Endodermal cell (in vitro differentiated cells): ENCODE results near the gene DNAH1. TPM values are rescaled to one million over a fixed set of nuclear protein-coding genes. Genes with fewer than 3 reads are reported as not detected.
"Not testable (repeated sequence)": the region's sequence is repeated elsewhere in the genome, so short reads cannot be mapped to it uniquely, and the experiment has no call there.

Source experiments
- DNase-seq: peaks from one replicate; pipeline ENCODE4 v3.0.0-alpha.2; 2017
- H3K27ac ChIP-seq: 2 replicates; pipeline ENCODE4 v1.5.1; 2013; ENCODE audit warnings: mild to moderate bottlenecking, low read depth, low read length, moderate library complexity
- H3K27me3 ChIP-seq: 2 replicates; pipeline ENCODE4 v1.6.1; 2013; ENCODE audit warnings: mild to moderate bottlenecking, low read length, moderate library complexity; ENCODE audit not compliant: insufficient read depth, control insufficient read depth, poor library complexity, severe bottlenecking
- H3K36me3 ChIP-seq: 2 replicates; pipeline ENCODE4 v1.7.0; 2013; ENCODE audit warnings: mild to moderate bottlenecking, low read length, moderate library complexity; ENCODE audit not compliant: control insufficient read depth, insufficient read depth
- H3K4me1 ChIP-seq: one replicate; pipeline ENCODE4 v1.7.0; 2013; ENCODE audit warnings: low read length; ENCODE audit not compliant: control insufficient read depth, insufficient read depth
- H3K4me3 ChIP-seq: 2 replicates; pipeline ENCODE4 v1.5.1; 2013; ENCODE audit warnings: mild to moderate bottlenecking, low read length, moderate library complexity
- H3K9ac ChIP-seq: 2 replicates; pipeline ENCODE4 v1.6.1; 2013; ENCODE audit warnings: mild to moderate bottlenecking, low read length, moderate library complexity; ENCODE audit not compliant: poor library complexity, severe bottlenecking; ENCODE audit errors: extremely low read depth
- H3K9me3 ChIP-seq: 2 replicates; pipeline ENCODE4 v1.6.1; 2013; ENCODE audit warnings: mild to moderate bottlenecking, low read length, moderate library complexity; ENCODE audit not compliant: control insufficient read depth
- H3K27ac Mint-ChIP-seq: 2 replicates; pipeline ENCODE4 v1.8.0; 2020; ENCODE audit warnings: mixed read lengths
- H3K27me3 Mint-ChIP-seq: 2 replicates; pipeline ENCODE4 v1.8.0; 2021; ENCODE audit warnings: mild to moderate bottlenecking, mixed read lengths; ENCODE audit not compliant: insufficient read depth
- H3K36me3 Mint-ChIP-seq: 2 replicates; pipeline ENCODE4 v1.8.0; 2020; ENCODE audit warnings: low read depth, mixed read lengths
- H3K4me1 Mint-ChIP-seq: 2 replicates; pipeline ENCODE4 v1.8.0; 2020; ENCODE audit warnings: mixed read lengths
- H3K4me3 Mint-ChIP-seq: 2 replicates; pipeline ENCODE4 v1.8.0; 2020; ENCODE audit warnings: mild to moderate bottlenecking, moderate library complexity, mixed read lengths
- H3K9me3 Mint-ChIP-seq: 2 replicates; pipeline ENCODE4 v1.8.0; 2020; ENCODE audit warnings: mild to moderate bottlenecking, mixed read lengths
- WGBS, 2 experiments: methylation state at CpG; one replicate each; pipeline versions ENCODE4 v1.1.5 to v1.1.7; 2013; ENCODE audit warnings: missing lambda C conversion rate in 2 of 2, mixed read lengths in 1 of 2; ENCODE audit not compliant: insufficient coverage in 1 of 2, insufficient read length in 1 of 2; 5-methylcytosine and 5-hydroxymethylcytosine counted together
- total RNA-seq, 2 donors: library from RNA; stranded (reverse); fragmentation: NEBNext Ultra II Directional in 1 of 2; extraction: Animal tissue kit (Norgen Biotek cat#: 25700) in 1 of 2; gene quantifications; 2 replicates in 1 of 2; 3 replicates in 1 of 2; pipeline ENCODE4 v1.2.1, GENCODE V29; 2021
- TF ChIP-seq, protein P1 (sequence below): fragments of 200-600 bp; sonication (generic); conservative IDR thresholded peaks from 2 replicates; pipeline ENCODE4 v1.5.0; 2021; ENCODE audit warnings: antibody characterized with exemption, mild to moderate bottlenecking

DNAH1 gene
- total RNA-seq, 2 donors from 2014 or later: 4.9 to 5.5 TPM

DNA sequence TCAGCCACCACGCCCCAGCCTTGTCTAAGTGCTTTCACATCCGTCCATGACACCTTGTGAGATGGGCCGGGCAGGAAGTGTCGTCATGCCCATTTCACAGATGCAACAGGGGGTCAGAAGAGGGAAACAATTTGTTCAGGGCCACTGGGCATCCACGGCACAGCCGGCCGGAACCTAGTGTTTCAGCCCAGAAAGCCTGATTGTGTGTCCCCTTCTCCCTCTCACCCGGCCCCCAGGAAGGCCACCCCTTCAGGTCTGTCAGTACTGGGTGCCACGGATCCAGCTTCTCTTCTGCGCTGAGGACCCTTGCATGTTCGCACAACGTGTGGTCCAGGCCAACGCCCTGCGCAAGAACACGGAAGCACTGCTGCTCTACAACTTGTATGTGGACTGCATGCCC, 15.8 kb downstream of the DNAH1 start:
- no peaks in the 10 kb centered on the region for H3K36me3 ChIP-seq
- H3K4me1 Mint-ChIP-seq: no peaks in the 10 kb centered on the region
- no peaks in the 10 kb centered on the region for H3K4me1 ChIP-seq
- no peak overlapping the region for H3K27ac Mint-ChIP-seq
- H3K9me3 Mint-ChIP-seq: no peaks in the 10 kb centered on the region
- H3K4me3 Mint-ChIP-seq: no peak overlapping the region
- no peak overlapping the region for H3K27ac ChIP-seq
- 93 to 96% methylated on average over 8 to 15 of the region's 15 CpGs for WGBS, 2 experiments
- H3K4me3 ChIP-seq: no peak overlapping the region
- no peaks in the 10 kb centered on the region for H3K9me3 ChIP-seq
- H3K9ac ChIP-seq: no peak overlapping the region
- DNase-seq: no peak
- H3K27me3 ChIP-seq: no peaks in the 10 kb centered on the region
- H3K27me3 Mint-ChIP-seq: no peaks in the 10 kb centered on the region
- TF ChIP-seq, protein P1, sequence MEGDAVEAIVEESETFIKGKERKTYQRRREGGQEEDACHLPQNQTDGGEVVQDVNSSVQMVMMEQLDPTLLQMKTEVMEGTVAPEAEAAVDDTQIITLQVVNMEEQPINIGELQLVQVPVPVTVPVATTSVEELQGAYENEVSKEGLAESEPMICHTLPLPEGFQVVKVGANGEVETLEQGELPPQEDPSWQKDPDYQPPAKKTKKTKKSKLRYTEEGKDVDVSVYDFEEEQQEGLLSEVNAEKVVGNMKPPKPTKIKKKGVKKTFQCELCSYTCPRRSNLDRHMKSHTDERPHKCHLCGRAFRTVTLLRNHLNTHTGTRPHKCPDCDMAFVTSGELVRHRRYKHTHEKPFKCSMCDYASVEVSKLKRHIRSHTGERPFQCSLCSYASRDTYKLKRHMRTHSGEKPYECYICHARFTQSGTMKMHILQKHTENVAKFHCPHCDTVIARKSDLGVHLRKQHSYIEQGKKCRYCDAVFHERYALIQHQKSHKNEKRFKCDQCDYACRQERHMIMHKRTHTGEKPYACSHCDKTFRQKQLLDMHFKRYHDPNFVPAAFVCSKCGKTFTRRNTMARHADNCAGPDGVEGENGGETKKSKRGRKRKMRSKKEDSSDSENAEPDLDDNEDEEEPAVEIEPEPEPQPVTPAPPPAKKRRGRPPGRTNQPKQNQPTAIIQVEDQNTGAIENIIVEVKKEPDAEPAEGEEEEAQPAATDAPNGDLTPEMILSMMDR: no peak
- H3K36me3 Mint-ChIP-seq: no peaks in the 10 kb centered on the region

DNA sequence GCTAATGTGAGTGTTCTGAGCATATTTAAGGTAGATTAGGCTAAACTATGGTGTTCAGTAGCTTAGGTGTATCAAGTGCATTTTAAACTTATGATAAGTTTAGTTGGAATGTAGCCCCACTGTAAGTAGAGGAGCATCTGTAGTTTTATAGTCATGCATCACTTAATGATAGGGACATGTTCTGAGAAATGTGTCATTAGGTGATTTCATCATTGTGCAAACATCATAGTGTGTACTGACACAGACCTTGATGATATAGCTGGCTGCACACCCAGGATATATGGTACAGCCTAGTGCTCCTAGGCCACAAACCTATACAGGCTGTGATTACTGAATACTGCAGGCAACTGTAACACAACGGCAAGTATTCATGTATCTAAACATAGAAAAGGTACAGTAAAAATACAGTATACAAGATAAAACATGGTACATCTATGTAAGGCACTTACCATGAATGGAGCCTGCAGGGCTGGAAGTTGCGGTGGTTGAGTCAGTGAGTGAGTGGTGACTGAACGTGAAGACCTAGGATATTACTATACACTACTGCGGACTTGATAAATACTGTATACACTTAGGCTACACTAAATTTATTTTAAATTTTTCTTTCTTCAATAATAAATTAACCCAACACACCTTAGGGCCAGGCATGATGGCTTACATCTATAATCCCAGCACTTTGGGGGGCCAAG, 17.9 kb downstream of the DNAH1 start:
- H3K27ac Mint-ChIP-seq: no peak overlapping the region
- no peak overlapping the region for H3K9ac ChIP-seq
- no peaks in the 10 kb centered on the region for H3K9me3 ChIP-seq
- H3K27me3 ChIP-seq: no peaks in the 10 kb centered on the region
- no peaks in the 10 kb centered on the region for H3K27me3 Mint-ChIP-seq
- no peak overlapping the region for H3K27ac ChIP-seq
- no peaks in the 10 kb centered on the region for H3K9me3 Mint-ChIP-seq
- H3K4me1 ChIP-seq: no peaks in the 10 kb centered on the region
- H3K4me3 Mint-ChIP-seq: no peak overlapping the region
- no peaks in the 10 kb centered on the region for H3K4me1 Mint-ChIP-seq
- WGBS, 2 experiments: 99% methylated on average over 4 of the region's 4 CpGs; no CpG with 5 or more reads in 1 of the 2 experiments
- no peak overlapping the region for H3K4me3 ChIP-seq
- no peaks in the 10 kb centered on the region for H3K36me3 Mint-ChIP-seq
- no peak for DNase-seq
- TF ChIP-seq, protein P1: no peak
- H3K36me3 ChIP-seq: no peaks in the 10 kb centered on the region

DNA sequence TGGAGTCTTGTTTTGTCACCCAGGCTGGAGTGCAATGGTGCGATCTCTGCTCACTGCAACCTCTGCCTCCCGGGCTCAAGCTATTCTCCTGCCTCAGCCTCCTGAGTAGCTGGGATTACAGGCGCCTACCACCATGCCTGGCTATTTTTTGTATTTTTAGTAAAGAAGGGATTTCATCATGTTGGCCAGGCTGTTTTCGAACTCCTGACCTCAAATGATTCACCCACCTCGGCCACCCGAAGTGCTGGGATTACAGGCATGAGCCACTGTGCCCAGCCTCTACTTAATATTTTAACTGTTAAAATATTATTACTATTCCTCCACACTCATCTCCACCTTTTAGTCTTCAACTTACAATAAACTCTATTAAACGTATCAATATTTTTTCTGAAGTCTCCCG, 22.0 kb downstream of the DNAH1 start:
- H3K27me3 ChIP-seq, H3K36me3 ChIP-seq, H3K9ac ChIP-seq, H3K4me3 Mint-ChIP-seq, H3K36me3 Mint-ChIP-seq, H3K27me3 Mint-ChIP-seq, H3K4me3 ChIP-seq, H3K27ac ChIP-seq, H3K4me1 Mint-ChIP-seq, H3K9me3 Mint-ChIP-seq, H3K4me1 ChIP-seq, DNase-seq, H3K9me3 ChIP-seq, H3K27ac Mint-ChIP-seq: not testable (repeated sequence)
- WGBS, 2 experiments: 91 to 98% methylated on average over 4 to 8 of the region's 8 CpGs

DNA sequence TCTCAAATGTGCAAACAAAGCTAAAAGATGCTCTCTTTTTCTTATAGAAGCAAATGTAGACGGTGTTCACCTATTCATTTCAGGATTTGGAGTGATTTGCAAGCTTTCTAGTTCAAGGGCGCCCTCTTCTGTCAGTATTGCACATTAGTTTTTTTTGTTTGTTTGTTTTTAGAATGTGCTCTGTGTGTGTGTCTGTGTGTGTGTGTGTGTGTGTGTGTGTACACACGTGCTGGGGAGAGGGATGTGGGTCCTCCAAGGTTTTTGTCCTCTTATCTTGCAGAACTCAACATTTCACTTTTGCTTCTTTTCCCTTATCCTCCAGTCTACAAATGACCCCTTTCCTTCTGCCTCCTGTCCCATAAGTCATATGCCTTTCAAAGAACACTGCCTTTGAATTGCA, 23.5 kb downstream of the DNAH1 start:
- no peak overlapping the region for H3K27ac Mint-ChIP-seq
- H3K9me3 Mint-ChIP-seq: no peaks in the 10 kb centered on the region
- H3K27ac ChIP-seq: no peak overlapping the region
- no peak overlapping the region for H3K4me3 Mint-ChIP-seq
- H3K27me3 ChIP-seq: no peaks in the 10 kb centered on the region
- peak; percentile 80 for DNase-seq
- no peaks in the 10 kb centered on the region for H3K36me3 ChIP-seq
- no peak overlapping the region for H3K4me3 ChIP-seq
- H3K9me3 ChIP-seq: no peaks in the 10 kb centered on the region
- 0 to 5% methylated on average over 1 to 3 of the region's 3 CpGs for WGBS, 2 experiments
- H3K36me3 Mint-ChIP-seq: no peaks in the 10 kb centered on the region
- H3K9ac ChIP-seq: no peak overlapping the region
- TF ChIP-seq, protein P1: peak; percentile 90
- no peaks in the 10 kb centered on the region for H3K4me1 ChIP-seq
- peaks cover 2% of the 10 kb centered on the region for H3K27me3 Mint-ChIP-seq
- peaks cover 2% of the 10 kb centered on the region for H3K4me1 Mint-ChIP-seq
